Liver (tissue), 9 donors: ENCODE measurements around the gene SPTBN4. TPM values are rescaled to one million over a fixed set of nuclear protein-coding genes. Genes with fewer than 3 reads are reported as not detected.

ENCODE experiments used
- DNase-seq: peaks from one replicate; pipeline ENCODE4 v3.0.0-alpha.2; 2017; ENCODE audit warnings: low spot score
- H3K27ac ChIP-seq, 2 donors: one replicate each; pipeline ENCODE4 v1.7.0; 2013; ENCODE audit warnings: inconsistent platforms in 2 of 2, low read length in 2 of 2, control low read depth in 1 of 2, low read depth in 1 of 2, mild to moderate bottlenecking in 1 of 2
- H3K27me3 ChIP-seq, 4 donors: one replicate each; pipeline versions ENCODE4 v1.6.1 to v1.7.0; 2013; ENCODE audit warnings: low read length in 3 of 4, inconsistent platforms in 1 of 4, mild to moderate bottlenecking in 1 of 4, moderate library complexity in 1 of 4; ENCODE audit not compliant: control insufficient read depth in 4 of 4, insufficient read depth in 4 of 4
- H3K36me3 ChIP-seq, 4 donors: one replicate each; pipeline versions ENCODE4 v1.6.1 to v1.7.0; 2013; ENCODE audit warnings: low read length in 3 of 4, mild to moderate bottlenecking in 3 of 4, low read depth in 1 of 4, moderate library complexity in 1 of 4; ENCODE audit not compliant: control insufficient read depth in 4 of 4, insufficient read depth in 3 of 4
- H3K4me1 ChIP-seq, 4 donors: one replicate each; pipeline versions ENCODE4 v1.6.1 to v1.7.0; 2013; ENCODE audit warnings: low read length in 3 of 4, mild to moderate bottlenecking in 3 of 4, moderate library complexity in 1 of 4; ENCODE audit not compliant: control insufficient read depth in 4 of 4, insufficient read depth in 4 of 4
- H3K4me3 ChIP-seq, 3 donors: one replicate each; pipeline versions ENCODE4 v1.6.1 to v1.7.0; 2013; ENCODE audit warnings: low read length in 3 of 3, control low read depth in 1 of 3, low read depth in 1 of 3, mild to moderate bottlenecking in 1 of 3
- H3K9ac ChIP-seq, 2 donors: one replicate each; pipeline ENCODE4 v1.7.0; 2013; ENCODE audit warnings: low read length in 2 of 2, mild to moderate bottlenecking in 2 of 2, moderate library complexity in 2 of 2, control low read depth in 1 of 2, low read depth in 1 of 2
- H3K9me3 ChIP-seq, 4 donors: one replicate each; pipeline versions ENCODE4 v1.6.1 to v1.7.0; 2013; ENCODE audit warnings: low read length in 3 of 4; ENCODE audit not compliant: control insufficient read depth in 4 of 4
- ATF3 ChIP-seq: IDR thresholded peaks from 2 replicates; pipeline ENCODE4 v1.6.1; 2016; ENCODE audit warnings: antibody characterized with exemption
- CTCF ChIP-seq: fragments of 150-350 bp; IDR thresholded peaks from 2 replicates; pipeline ENCODE4 v1.5.1; 2017; ENCODE audit warnings: improper control_type of control experiment, low read depth, low read length; ENCODE audit not compliant: missing input control
- EGR1 ChIP-seq, 2 donors: IDR thresholded peaks; 2 replicates each; pipeline ENCODE4 v1.6.1; 2016 to 2018; ENCODE audit warnings: antibody characterized with exemption in 2 of 2, low read depth in 2 of 2
- FOXA1 ChIP-seq: IDR thresholded peaks from 2 replicates; pipeline ENCODE4 v1.6.1; 2016; ENCODE audit warnings: antibody characterized with exemption
- GABPA ChIP-seq, 2 donors: IDR thresholded peaks in 1 of 2; conservative IDR thresholded peaks in 1 of 2; 2 replicates each; pipeline ENCODE4 v1.6.1; 2016; ENCODE audit warnings: antibody characterized with exemption in 2 of 2, mild to moderate bottlenecking in 1 of 2, moderate library complexity in 1 of 2
- HNF4A ChIP-seq, 2 donors: conservative IDR thresholded peaks; 2 replicates each; pipeline ENCODE4 v1.6.1; 2016; ENCODE audit warnings: antibody characterized with exemption in 2 of 2, mild to moderate bottlenecking in 2 of 2
- HNF4G ChIP-seq: IDR thresholded peaks from 2 replicates; pipeline ENCODE4 v1.6.1; 2016; ENCODE audit warnings: antibody characterized with exemption
- MAX ChIP-seq: IDR thresholded peaks from 2 replicates; pipeline ENCODE4 v1.6.1; 2016; ENCODE audit warnings: antibody characterized with exemption
- NR2F2 ChIP-seq: IDR thresholded peaks from 2 replicates; pipeline ENCODE4 v1.6.1; 2016; ENCODE audit warnings: antibody characterized with exemption
- RAD21 ChIP-seq, 2 donors: IDR thresholded peaks; 2 replicates each; pipeline ENCODE4 v1.6.1; 2016; ENCODE audit warnings: antibody characterized with exemption in 2 of 2, mild to moderate bottlenecking in 2 of 2
- REST ChIP-seq: IDR thresholded peaks from 2 replicates; pipeline ENCODE4 v1.6.1; 2016; ENCODE audit warnings: antibody characterized with exemption, mild to moderate bottlenecking
- RXRA ChIP-seq, 2 donors: IDR thresholded peaks; 2 replicates each; pipeline ENCODE4 v1.6.1; 2017 to 2018; ENCODE audit warnings: antibody characterized with exemption in 2 of 2, mild to moderate bottlenecking in 1 of 2
- SP1 ChIP-seq: IDR thresholded peaks from 2 replicates; pipeline ENCODE4 v1.6.1; 2018; ENCODE audit warnings: antibody characterized with exemption, mild to moderate bottlenecking
- TAF1 ChIP-seq: conservative IDR thresholded peaks from 2 replicates; pipeline ENCODE4 v1.6.1; 2016; ENCODE audit warnings: antibody characterized with exemption, mild to moderate bottlenecking
- YY1 ChIP-seq: IDR thresholded peaks from 2 replicates; pipeline ENCODE4 v1.6.1; 2016; ENCODE audit warnings: antibody characterized with exemption, mild to moderate bottlenecking
- ZBTB33 ChIP-seq: IDR thresholded peaks from 2 replicates; pipeline ENCODE4 v1.6.1; 2016; ENCODE audit warnings: antibody characterized with exemption
- WGBS: extraction: QIAGEN DNeasy Blood & Tissue Kit; methylation state at CpG from one replicate; pipeline ENCODE4 v1.1.7; 2013; 5-methylcytosine and 5-hydroxymethylcytosine counted together
- polyA plus RNA-seq, 2 donors: library from polyadenylated mRNA; stranded (reverse) in 1 of 2; unstranded in 1 of 2; fragments of 200-250 nt in 1 of 2; fragments of >200 nt in 1 of 2; fragmentation: Nextera tagmentation in 1 of 2; extraction: Ambion mirVana in 1 of 2; gene quantifications; one replicate each; pipeline versions ENCODE4 v1.2.1 to v1.2.3, GENCODE V29; 2013 to 2015
- total RNA-seq, 2 donors: library from RNA; depleted of rRNA; stranded (reverse); fragments of >200 nt; gene quantifications; one replicate each; pipeline ENCODE4 v1.2.3, GENCODE V29; 2014
- donor health status: healthy.
- donor health status: healthy.
- donor health status: healthy.
- donor health status: healthy.
- donor health status: healthy.

The SPTBN4 gene
- total and polyA plus RNA-seq, 4 donors: 0.13 to 1.1 (median 0.62) TPM

GRCh38 chr19:40585241-40585981, 118.6 kb downstream of the SPTBN4 start:
- TF ChIP-seq CTCF: no peak
- no peak for TF ChIP-seq NR2F2
- no peak for TF ChIP-seq RXRA (IDR thresholded peaks at IDR 0.05)
- TF ChIP-seq ZBTB33: no peak
- TF ChIP-seq ATF3: no peak
- no peak for TF ChIP-seq TAF1
- TF ChIP-seq YY1: no peak
- TF ChIP-seq FOXA1: no peak
- no peak for TF ChIP-seq SP1
- TF ChIP-seq GABPA (IDR thresholded peaks at IDR 0.05 in 1 of 2, conservative IDR thresholded peaks at IDR 0.05 in 1 of 2): no peak
- no peak for TF ChIP-seq REST
- no peak for TF ChIP-seq MAX
- TF ChIP-seq EGR1 (IDR thresholded peaks at IDR 0.05; ENCODE audit: low read depth in 2 of 2): no peak
- no peak for TF ChIP-seq HNF4G
- no peak overlapping the region for H3K27ac ChIP-seq
- no peaks in the 10 kb centered on the region for H3K27me3 ChIP-seq
- H3K9ac ChIP-seq: no peak overlapping the region
- no peaks in the 10 kb centered on the region for H3K4me1 ChIP-seq
- WGBS: 90% methylated on average over 11 of the region's 11 CpGs
- H3K9me3 ChIP-seq: no peaks in the 10 kb centered on the region
- no peak overlapping the region for H3K4me3 ChIP-seq
- no peak for DNase-seq
- H3K36me3 ChIP-seq: peaks cover 5 to 19% (median 13%) of the 10 kb centered on the region in 4 donors

GRCh38 chr19:40585982-40586422, 119.2 kb downstream of the SPTBN4 start:
- TF ChIP-seq NR2F2 (no peak), CTCF (no peak), HNF4A (conservative IDR thresholded peaks at IDR 0.05) (no peak), RAD21 (IDR thresholded peaks at IDR 0.05) (no peak), REST (no peak)
- H3K4me1 ChIP-seq: no peaks in the 10 kb centered on the region
- no peak for DNase-seq
- H3K4me3 ChIP-seq: no peak overlapping the region
- WGBS: 88% methylated on average over 2 of the region's 2 CpGs
- H3K9ac ChIP-seq: no peak overlapping the region
- H3K9me3 ChIP-seq: no peaks in the 10 kb centered on the region
- H3K36me3 ChIP-seq: peaks cover 2 to 19% (median 10%) of the 10 kb centered on the region in 4 donors
- H3K27ac ChIP-seq: no peak overlapping the region
- H3K27me3 ChIP-seq: no peaks in the 10 kb centered on the region
